Measurements from ENCODE around the gene PLBD2. TPM values are rescaled to one million over a fixed set of nuclear protein-coding genes. Genes with fewer than 3 reads are reported as not detected.

Gene PLBD2
- total RNA-seq, 2 donors from 2014 or later = 20.2 to 23.4 TPM

DNA sequence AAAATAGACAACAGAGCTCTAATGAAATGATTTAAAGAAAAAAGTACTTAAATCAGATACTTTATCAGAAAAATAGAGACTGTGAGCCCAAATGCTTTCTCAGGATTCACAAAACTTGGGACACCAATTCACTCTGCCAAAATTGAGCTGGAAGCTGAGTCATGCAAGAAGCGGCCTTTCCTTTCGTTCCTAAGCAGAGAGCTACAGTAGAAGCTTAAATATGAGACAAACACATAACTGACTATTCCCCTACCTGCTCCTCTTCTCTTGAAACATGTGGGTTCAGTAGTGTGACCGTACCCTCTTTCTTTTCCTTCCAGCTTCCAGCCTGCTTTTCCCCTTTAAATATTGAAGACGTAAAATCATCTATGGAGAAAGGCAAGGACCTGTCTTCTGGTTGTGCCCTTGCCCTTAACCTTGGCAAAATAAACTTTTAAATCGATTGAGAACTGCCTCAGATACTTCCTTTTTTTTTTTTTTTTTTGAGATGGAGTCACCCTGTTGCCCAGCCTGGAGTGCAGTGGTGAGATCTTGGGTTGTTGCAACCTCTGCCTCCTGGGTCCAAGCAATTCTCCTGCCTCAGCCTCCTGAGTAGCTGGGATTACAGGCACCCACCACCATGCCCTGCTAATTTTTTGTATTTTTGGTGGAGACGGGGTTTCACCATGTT, 49.7 kb downstream of the PLBD2 start:
- Histone ChIP-seq H3K27ac (no peak overlapping the region), H3K9me3 (no peaks in the 10 kb centered on the region), H3K36me3 (no peaks in the 10 kb centered on the region), H3K27me3 (no peaks in the 10 kb centered on the region), H3K4me1 (no peaks in the 10 kb centered on the region), H3K9ac (ENCODE audit: low read depth in 2 of 2, low read length in 2 of 2) (no peak overlapping the region), H3K4me3 (no peak overlapping the region)
- TF ChIP-seq, protein P1, sequence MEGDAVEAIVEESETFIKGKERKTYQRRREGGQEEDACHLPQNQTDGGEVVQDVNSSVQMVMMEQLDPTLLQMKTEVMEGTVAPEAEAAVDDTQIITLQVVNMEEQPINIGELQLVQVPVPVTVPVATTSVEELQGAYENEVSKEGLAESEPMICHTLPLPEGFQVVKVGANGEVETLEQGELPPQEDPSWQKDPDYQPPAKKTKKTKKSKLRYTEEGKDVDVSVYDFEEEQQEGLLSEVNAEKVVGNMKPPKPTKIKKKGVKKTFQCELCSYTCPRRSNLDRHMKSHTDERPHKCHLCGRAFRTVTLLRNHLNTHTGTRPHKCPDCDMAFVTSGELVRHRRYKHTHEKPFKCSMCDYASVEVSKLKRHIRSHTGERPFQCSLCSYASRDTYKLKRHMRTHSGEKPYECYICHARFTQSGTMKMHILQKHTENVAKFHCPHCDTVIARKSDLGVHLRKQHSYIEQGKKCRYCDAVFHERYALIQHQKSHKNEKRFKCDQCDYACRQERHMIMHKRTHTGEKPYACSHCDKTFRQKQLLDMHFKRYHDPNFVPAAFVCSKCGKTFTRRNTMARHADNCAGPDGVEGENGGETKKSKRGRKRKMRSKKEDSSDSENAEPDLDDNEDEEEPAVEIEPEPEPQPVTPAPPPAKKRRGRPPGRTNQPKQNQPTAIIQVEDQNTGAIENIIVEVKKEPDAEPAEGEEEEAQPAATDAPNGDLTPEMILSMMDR (IDR thresholded peaks at IDR 0.05) = no peak
- DNase-seq = no peak
- intact Hi-C loops (cut with DNase I) = no loop called here

DNA sequence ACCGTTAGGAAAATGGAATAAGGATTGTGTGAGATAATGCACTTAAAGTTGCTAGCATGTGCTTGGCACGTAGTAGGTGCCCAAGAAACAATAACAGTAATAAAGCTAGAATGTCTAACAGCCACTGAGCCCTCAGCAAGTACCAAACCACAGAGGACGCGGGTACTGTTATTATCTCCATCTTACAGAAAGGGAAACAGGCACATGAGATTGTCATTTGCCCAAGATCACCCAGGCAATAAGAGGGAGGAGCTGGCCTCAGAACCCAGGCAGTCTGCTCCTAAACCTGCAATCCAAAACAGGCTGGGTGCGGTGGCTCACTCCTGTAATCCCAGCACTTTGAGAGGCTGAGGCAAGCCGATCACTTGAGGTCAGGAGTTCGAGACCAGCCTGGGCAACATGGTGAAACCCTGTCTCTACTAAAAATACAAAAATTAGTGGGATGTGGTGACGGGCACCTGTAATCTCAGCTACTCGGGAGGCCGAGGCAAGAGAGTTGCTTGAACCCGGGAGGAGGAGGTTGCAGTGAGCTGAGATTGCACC, 50.4 kb downstream of the PLBD2 start:
- Histone ChIP-seq H3K36me3 (no peaks in the 10 kb centered on the region), H3K9me3 (no peaks in the 10 kb centered on the region), H3K4me3 (no peak overlapping the region), H3K9ac (ENCODE audit: low read depth in 2 of 2, low read length in 2 of 2) (no peak overlapping the region), H3K27me3 (no peaks in the 10 kb centered on the region), H3K4me1 (no peaks in the 10 kb centered on the region), H3K27ac (no peak overlapping the region)
- TF ChIP-seq, protein P1 (IDR thresholded peaks at IDR 0.05) = no peak
- intact Hi-C loops (cut with DNase I) = no loop called here
- no peak for DNase-seq

DNA sequence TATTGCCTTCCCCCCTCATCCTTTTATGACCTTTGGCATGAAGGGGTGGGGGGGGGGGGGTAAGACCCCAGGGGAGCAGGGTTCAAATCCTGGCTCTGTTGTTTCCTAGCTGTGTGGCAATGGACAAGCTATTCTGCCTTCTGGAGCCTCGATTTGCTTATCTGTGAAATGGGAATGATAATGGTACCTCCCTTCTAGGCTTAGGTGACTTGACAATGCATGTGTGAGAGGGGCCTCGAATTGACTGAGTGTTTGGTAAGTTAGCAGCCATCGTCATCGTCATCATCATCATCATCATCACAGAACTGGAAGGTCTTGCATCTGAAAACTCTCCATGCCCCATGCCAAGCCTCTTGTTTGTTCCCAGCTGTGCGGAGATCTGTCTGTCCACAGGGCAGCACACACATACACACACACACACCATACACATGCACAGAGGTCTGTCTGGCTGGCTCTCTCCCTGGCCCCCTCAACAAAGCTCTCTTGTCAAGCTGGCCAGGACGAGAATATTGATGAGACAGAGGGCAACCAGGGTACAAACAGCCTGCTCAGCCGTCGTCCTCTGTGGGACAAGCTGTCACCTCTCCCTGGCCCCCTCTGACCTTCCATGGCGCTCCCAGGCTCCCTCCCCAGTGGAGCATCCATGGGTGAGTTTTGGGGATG, 51.2 kb downstream of the PLBD2 start:
- Histone ChIP-seq H3K9me3 (no peaks in the 10 kb centered on the region), H3K27me3 (no peaks in the 10 kb centered on the region), H3K36me3 (no peaks in the 10 kb centered on the region), H3K9ac (ENCODE audit: low read depth in 2 of 2, low read length in 2 of 2) (no peak overlapping the region), H3K4me3 (no peak overlapping the region), H3K4me1 (no peaks in the 10 kb centered on the region), H3K27ac (no peak overlapping the region)
- no peak for DNase-seq
- TF ChIP-seq, protein P1 (IDR thresholded peaks at IDR 0.05) = no peak
- intact Hi-C loops (cut with DNase I) = no loop called here

DNA sequence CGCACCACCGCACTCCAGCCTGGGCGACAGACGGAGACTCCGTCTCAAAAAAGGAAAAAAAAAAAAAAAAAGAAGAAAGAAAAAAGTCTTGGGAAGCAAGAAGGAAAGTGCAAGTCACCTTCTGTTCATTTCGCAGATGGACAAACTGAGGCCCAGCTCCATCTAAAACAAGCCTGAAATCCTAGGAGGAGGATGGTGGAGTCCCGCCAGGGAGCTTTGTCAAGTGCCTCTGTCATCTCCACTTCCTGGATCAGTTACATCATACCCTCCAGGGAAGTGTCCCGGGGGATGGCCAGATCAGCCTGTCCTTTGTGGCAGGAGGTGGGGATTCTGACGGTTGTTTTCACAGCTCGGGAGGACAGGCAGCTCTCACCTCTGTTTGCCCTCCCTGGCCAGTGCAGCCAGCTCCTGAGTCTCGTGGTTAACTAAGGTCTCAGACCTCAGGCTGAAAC, 55.1 kb downstream of the PLBD2 start:
- no peak overlapping the region for H3K9ac ChIP-seq (ENCODE audit: low read depth in 2 of 2, low read length in 2 of 2)
- TF ChIP-seq, protein P1 (IDR thresholded peaks at IDR 0.05) = no peak
- H3K4me3 ChIP-seq = no peak overlapping the region
- DNase-seq = no peak
- H3K9me3 ChIP-seq = no peaks in the 10 kb centered on the region
- H3K36me3 ChIP-seq = no peaks in the 10 kb centered on the region
- H3K27ac ChIP-seq = no peak overlapping the region
- intact Hi-C loops (cut with DNase I) = no loop called here
- no peaks in the 10 kb centered on the region for H3K27me3 ChIP-seq
- no peaks in the 10 kb centered on the region for H3K4me1 ChIP-seq

DNA sequence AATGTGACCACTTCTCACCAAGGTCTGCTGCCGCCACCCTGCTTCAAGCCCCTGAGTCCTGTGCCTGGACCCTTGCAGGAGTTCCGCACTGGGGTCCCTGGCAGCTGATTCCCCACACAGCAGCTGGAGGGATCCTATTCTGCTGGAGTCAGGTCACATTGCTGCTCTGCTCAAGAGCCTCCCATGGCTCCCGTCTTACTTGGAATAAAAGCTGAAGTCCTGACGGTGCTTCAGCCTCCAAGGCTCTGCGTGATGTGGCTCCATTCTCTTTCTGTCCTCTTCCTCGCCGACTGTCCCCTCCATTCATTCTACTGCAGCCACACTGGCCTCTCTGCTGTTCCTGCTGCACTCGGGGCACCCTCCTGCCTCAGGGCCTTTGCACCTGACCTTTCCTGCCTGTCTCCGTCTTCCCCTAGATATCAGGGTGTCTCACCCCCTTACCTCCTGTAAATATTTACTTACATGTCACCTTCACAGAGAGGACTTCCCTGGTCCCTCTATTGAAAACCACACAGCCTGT, 56.2 kb downstream of the PLBD2 start:
- no peaks in the 10 kb centered on the region for H3K4me1 ChIP-seq
- no peaks in the 10 kb centered on the region for H3K27me3 ChIP-seq
- no peaks in the 10 kb centered on the region for H3K36me3 ChIP-seq
- DNase-seq = no peak
- no peak overlapping the region for H3K4me3 ChIP-seq
- intact Hi-C loops (cut with DNase I) = no loop called here
- no peak overlapping the region for H3K9ac ChIP-seq (ENCODE audit: low read depth in 2 of 2, low read length in 2 of 2)
- TF ChIP-seq, protein P1 (IDR thresholded peaks at IDR 0.05) = no peak
- no peak overlapping the region for H3K27ac ChIP-seq
- H3K9me3 ChIP-seq = no peaks in the 10 kb centered on the region
